SU-DHL-6 (cell line): ENCODE measurements around the gene DPPA3.

Experiments used
- H2AFZ ChIP-seq: fragments of 200-600 bp; sonication (generic); 2 replicates; pipeline ENCODE4 v1.6.1; 2014; ENCODE audit warnings: low read depth, mild to moderate bottlenecking, moderate library complexity, mixed read lengths, antibody characterized with exemption, low read length; ENCODE audit not compliant: severe bottlenecking
- H3F3A ChIP-seq: fragments of 200-600 bp; shearing (Covaris generic); 2 replicates; pipeline ENCODE4 v1.6.0; 2016; ENCODE audit warnings: antibody characterized with exemption, mild to moderate bottlenecking; ENCODE audit not compliant: insufficient read depth
- H3K27ac ChIP-seq: fragments of 200-600 bp; sonication (generic); 2 replicates; pipeline ENCODE4 v1.5.1; 2016; ENCODE audit warnings: low read depth, mild to moderate bottlenecking, low read length, moderate library complexity, mixed read lengths
- H3K27me3 ChIP-seq: fragments of 200-600 bp; sonication (generic), shearing (Covaris generic); 2 replicates; pipeline ENCODE4 v1.6.0; 2014; ENCODE audit warnings: mild to moderate bottlenecking, low read length
- H3K36me3 ChIP-seq: fragments of 200-600 bp; sonication (generic); 2 replicates; pipeline ENCODE4 v1.6.1; 2014; ENCODE audit warnings: mild to moderate bottlenecking, low read length, mixed read lengths
- H3K4me2 ChIP-seq: fragments of 300-600, 200-600 bp; shearing (Covaris generic), sonication (generic); 2 replicates; pipeline ENCODE4 v1.6.0; 2014; ENCODE audit warnings: low read length, low read depth, mild to moderate bottlenecking; ENCODE audit not compliant: poor library complexity, severe bottlenecking
- H3K4me3 ChIP-seq: fragments of 200-600 bp; sonication (generic); 2 replicates; pipeline ENCODE4 v1.5.1; 2014; ENCODE audit warnings: antibody characterized with exemption, low read length, mild to moderate bottlenecking, mixed read lengths; ENCODE audit not compliant: insufficient read depth, poor library complexity, severe bottlenecking
- H3K79me2 ChIP-seq: fragments of 200-600 bp; sonication (generic); 2 replicates; pipeline ENCODE4 v1.6.1; 2014; ENCODE audit warnings: mild to moderate bottlenecking, low read length, moderate library complexity; ENCODE audit not compliant: insufficient read depth
- H3K9ac ChIP-seq: fragments of 200-600 bp; sonication (generic); 2 replicates; pipeline ENCODE4 v1.7.0; 2014; ENCODE audit warnings: mild to moderate bottlenecking, low read length
- H3K9me2 ChIP-seq: fragments of 200-600 bp; sonication (generic); replicated peaks from 2 replicates; pipeline ENCODE4 v1.6.1; 2014; ENCODE audit warnings: low read length; ENCODE audit not compliant: insufficient read depth
- H3K9me3 ChIP-seq: fragments of 200-600 bp; sonication (generic); 2 replicates; pipeline ENCODE4 v1.6.1; 2014; ENCODE audit warnings: low read length, mixed read lengths; ENCODE audit not compliant: insufficient read depth
- H4K20me1 ChIP-seq: fragments of 200-600 bp; sonication (generic); 2 replicates; pipeline ENCODE4 v1.6.1; 2014; ENCODE audit warnings: low read depth, mild to moderate bottlenecking, antibody characterized with exemption, low read length, moderate library complexity, mixed read lengths
- CTCF ChIP-seq: fragments of 200-600 bp; sonication (generic); IDR thresholded peaks from one replicate; pipeline ENCODE4 v1.5.1; 2017; ENCODE audit warnings: antibody characterized with exemption, mild to moderate bottlenecking, low read length, moderate library complexity; ENCODE audit not compliant: insufficient read depth, poor library complexity, severe bottlenecking
- EZH2phosphoT487 ChIP-seq: fragments of 200-600 bp; sonication (generic), shearing (Covaris generic); conservative IDR thresholded peaks from 2 replicates; pipeline ENCODE4 v1.6.1; 2018; ENCODE audit warnings: mild to moderate bottlenecking, antibody characterized with exemption, low read length, moderate library complexity, mixed read lengths

DPPA3 gene

DNA sequence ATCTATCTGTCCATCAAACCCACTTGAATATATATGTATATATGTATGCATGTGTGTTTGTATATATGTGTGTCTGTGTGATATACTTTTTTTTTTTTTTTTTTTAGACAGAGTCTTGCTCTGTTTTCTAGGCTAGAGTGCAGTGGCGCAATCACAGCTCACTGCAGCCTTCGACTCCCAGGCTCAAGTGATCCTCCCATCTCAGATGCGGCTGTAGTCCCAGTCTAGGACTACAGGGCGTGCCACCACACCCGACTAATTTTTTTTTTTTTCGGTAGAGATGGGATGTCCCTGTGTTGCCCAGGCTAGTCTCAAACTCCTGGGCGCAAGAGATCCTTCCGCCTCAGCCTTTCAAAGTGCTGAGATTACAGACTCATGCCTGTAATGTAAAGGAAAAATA lies 32.5 kb upstream of the DPPA3 start:
- H3K27me3 ChIP-seq, result no peaks in the 10 kb centered on the region
- H2AFZ ChIP-seq, result no peak overlapping the region
- H3K4me2 ChIP-seq, result no peak overlapping the region
- no peaks in the 10 kb centered on the region for H3F3A ChIP-seq
- H3K79me2 ChIP-seq, result no peaks in the 10 kb centered on the region
- H4K20me1 ChIP-seq, result no peaks in the 10 kb centered on the region
- H3K9me2 ChIP-seq, result no peaks in the 10 kb centered on the region
- H3K27ac ChIP-seq, result no peak overlapping the region
- no peaks in the 10 kb centered on the region for H3K36me3 ChIP-seq
- TF ChIP-seq CTCF (no peak), EZH2phosphoT487 (no peak)
- no peak overlapping the region for H3K4me3 ChIP-seq
- H3K9me3 ChIP-seq, result no peaks in the 10 kb centered on the region
- no peak overlapping the region for H3K9ac ChIP-seq

- Histone ChIP-seq H4K20me1 (no peaks in the 10 kb centered on the region), H3K9me2 (no peaks in the 10 kb centered on the region), H3K27ac (no peak overlapping the region), H3K36me3 (no peaks in the 10 kb centered on the region), H3K4me2 (no peak overlapping the region), H3F3A (no peaks in the 10 kb centered on the region), H3K79me2 (no peaks in the 10 kb centered on the region), H3K27me3 (no peaks in the 10 kb centered on the region), H3K9me3 (no peaks in the 10 kb centered on the region), H3K4me3 (no peak overlapping the region), H3K9ac (no peak overlapping the region), H2AFZ (no peak overlapping the region)
- TF ChIP-seq EZH2phosphoT487 (no peak), CTCF (no peak)
Observed at GRCh38 chr12:7679251-7680045, 31.8 kb upstream of the DPPA3 start.

DNA sequence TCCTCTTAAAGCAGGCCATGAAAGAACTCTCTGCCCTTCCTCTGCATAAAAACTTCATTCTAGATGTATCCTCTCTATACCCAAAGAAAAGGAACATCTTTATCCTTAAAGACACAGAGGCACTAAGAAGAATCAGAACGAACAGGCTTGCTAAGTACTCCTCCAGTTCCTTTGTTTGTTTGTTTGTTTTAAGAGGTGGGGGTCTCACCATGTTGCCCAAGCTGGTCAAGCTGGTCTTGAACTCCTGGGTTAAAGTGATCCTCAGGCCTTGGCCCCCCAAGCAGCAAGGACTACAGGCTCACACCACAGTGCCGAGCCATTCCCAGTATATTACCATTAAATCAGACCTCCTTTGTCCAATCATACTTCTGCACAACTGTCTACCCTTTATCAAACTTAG lies 29.7 kb upstream of the DPPA3 start:
- Histone ChIP-seq H3K9ac (no peak overlapping the region), H3K36me3 (no peaks in the 10 kb centered on the region), H4K20me1 (no peaks in the 10 kb centered on the region), H3F3A (no peaks in the 10 kb centered on the region), H3K9me2 (no peaks in the 10 kb centered on the region), H3K4me3 (no peak overlapping the region), H3K4me2 (no peak overlapping the region), H3K79me2 (no peaks in the 10 kb centered on the region), H3K27ac (no peak overlapping the region), H2AFZ (no peak overlapping the region), H3K9me3 (no peaks in the 10 kb centered on the region), H3K27me3 (no peaks in the 10 kb centered on the region)
- no peak for TF ChIP-seq EZH2phosphoT487
- no peak for TF ChIP-seq CTCF
